GM06990 (cell line): ENCODE data around the gene NFATC2IP.

Source experiments
- DNase-seq: peaks from one replicate; pipeline ENCODE4 v3.0.0-alpha.2; 2011; ENCODE audit not compliant: insufficient read length; ENCODE audit errors: extremely low read depth
- H3K27me3 ChIP-seq: replicated peaks from 2 replicates; pipeline ENCODE4 v1.6.0; 2011; ENCODE audit warnings: low read length; ENCODE audit not compliant: control insufficient read depth, insufficient read depth
- H3K36me3 ChIP-seq: 2 replicates; pipeline ENCODE4 v1.5.1; 2011; ENCODE audit warnings: low read length; ENCODE audit not compliant: control insufficient read depth, insufficient read depth
- H3K4me3 ChIP-seq: replicated peaks from 2 replicates; pipeline ENCODE4 v1.5.1; 2011; ENCODE audit warnings: low read depth, mild to moderate bottlenecking, control low read depth, low read length
- CTCF ChIP-seq: IDR thresholded peaks from 2 replicates; pipeline ENCODE4 v1.5.1; 2011; ENCODE audit warnings: low read length, control low read depth, mild to moderate bottlenecking, inconsistent platforms; ENCODE audit not compliant: insufficient read depth, poor library complexity, severe bottlenecking

NFATC2IP gene

GRCh38 chr16:29009050-29009837 lies 58.5 kb downstream of the NFATC2IP start:
- TF ChIP-seq CTCF, result no peak
- DNase-seq, result no peak
- Histone ChIP-seq H3K4me3 (no peak overlapping the region), H3K27me3 (no peaks in the 10 kb centered on the region), H3K36me3 (no peaks in the 10 kb centered on the region)

- no peak overlapping the region for H3K4me3 ChIP-seq
- TF ChIP-seq CTCF, result no peak
These were observed 59.1 kb downstream of the NFATC2IP start for GRCh38 chr16:29009838-29010166.

GRCh38 chr16:29011112-29011511 lies 60.4 kb downstream of the NFATC2IP start:
- no peak overlapping the region for H3K4me3 ChIP-seq
- DNase-seq, result no peak
- H3K36me3 ChIP-seq, result no peaks in the 10 kb centered on the region
- H3K27me3 ChIP-seq, result no peaks in the 10 kb centered on the region
- peak; percentile 7 for TF ChIP-seq CTCF

More at GRCh38 chr16:29009838-29010166, 59.1 kb downstream of the NFATC2IP start:
- no peaks in the 10 kb centered on the region for H3K36me3 ChIP-seq
- no peaks in the 10 kb centered on the region for H3K27me3 ChIP-seq
- DNase-seq, result no peak

GRCh38 chr16:29011851-29012250 lies 61.1 kb downstream of the NFATC2IP start:
- TF ChIP-seq CTCF, result no peak
- Histone ChIP-seq H3K4me3 (no peak overlapping the region), H3K36me3 (no peaks in the 10 kb centered on the region), H3K27me3 (no peaks in the 10 kb centered on the region)
- DNase-seq, result no peak

- H3K4me3 ChIP-seq, result no peak overlapping the region
- no peak for TF ChIP-seq CTCF
- no peaks in the 10 kb centered on the region for H3K36me3 ChIP-seq
- no peaks in the 10 kb centered on the region for H3K27me3 ChIP-seq
- DNase-seq, result no peak
These were observed 62.3 kb downstream of the NFATC2IP start for GRCh38 chr16:29012913-29013553.
